K562 (cell line): Measurements from ENCODE around the gene LHPP. TPM values are rescaled to one million over a fixed set of nuclear protein-coding genes. Genes with fewer than 3 reads are reported as not detected.

ENCODE experiments used
- ARID1B ChIP-seq: fragments of 450-650 bp; IDR thresholded peaks from 2 replicates; pipeline ENCODE4 v1.6.1; 2016; ENCODE audit warnings: antibody characterized with exemption, mild to moderate bottlenecking, inconsistent platforms
- HDAC8 ChIP-seq: fragments of 450-650 bp; IDR thresholded peaks from 2 replicates; pipeline ENCODE4 v1.6.1; 2016; ENCODE audit warnings: mild to moderate bottlenecking, missing genetic modification characterization, moderate library complexity, missing compliant biosample characterization
- IRF9 ChIP-seq: fragments of 450-650 bp; IDR thresholded peaks from 2 replicates; pipeline ENCODE4 v1.6.1; 2016; ENCODE audit warnings: missing biosample characterization, missing genetic modification characterization
- POLR2H ChIP-seq: IDR thresholded peaks from 2 replicates; pipeline ENCODE4 v1.6.1; 2016; ENCODE audit warnings: missing genetic modification characterization, low read depth, mild to moderate bottlenecking, control low read depth, missing compliant biosample characterization, moderate library complexity
- PRDM10 ChIP-seq: fragments of 450-650 bp; IDR thresholded peaks from 2 replicates; pipeline ENCODE4 v1.6.1; 2018; ENCODE audit not compliant: partially characterized antibody
- PTTG1 ChIP-seq: fragments of 450-650 bp; IDR thresholded peaks from 2 replicates; pipeline ENCODE4 v1.6.1; 2016; ENCODE audit warnings: low read depth, mild to moderate bottlenecking, missing genetic modification characterization, missing compliant biosample characterization
- SMARCA4 ChIP-seq: fragments of 450-650 bp; IDR thresholded peaks from 2 replicates; pipeline ENCODE4 v1.6.1; 2016
- SNIP1 ChIP-seq: fragments of 450-650 bp; IDR thresholded peaks from 2 replicates; pipeline ENCODE4 v1.7.1; 2017; ENCODE audit warnings: low read depth, mild to moderate bottlenecking
- ZNF277 ChIP-seq: fragments of 250-450 bp; sonication (Bioruptor Pico); IDR thresholded peaks from 2 replicates; pipeline ENCODE4 v1.8.0; 2022; ENCODE audit warnings: inconsistent platforms, mild to moderate bottlenecking, moderate library complexity, borderline replicate concordance
- polyA plus RNA-seq, 8 experiments: library from polyadenylated mRNA; depleted of rRNA in 4 of 8; stranded (reverse) in 5 of 8; unstranded in 3 of 8; fragments of >200 nt; fragmentation: Nextera tagmentation in 2 of 8; fragmentation: Illumina TruSeq in 1 of 8; extraction: Ambion mirVana in 2 of 8; extraction: Trizol in 1 of 8; gene quantifications; 2 replicates each; pipeline versions ENCODE4 v1.2.1 to v1.2.3, GENCODE V29; 2011 to 2014; ENCODE audit warnings: inconsistent platforms in 1 of 8, missing spikeins in 1 of 8
- total RNA-seq, 7 experiments: library from RNA; depleted of rRNA in 6 of 7; stranded (reverse); fragments of >200 nt in 6 of 7; fragmentation: Illumina TruSeq in 2 of 7; extraction: Trizol in 2 of 7; gene quantifications; 2 replicates each; pipeline versions ENCODE4 v1.2.1 to v1.2.3, GENCODE V29; 2011 to 2021; ENCODE audit warnings: low replicate concordance in 1 of 7

Gene LHPP
- total and polyA plus RNA-seq, 9 of the 15 experiments (the other 6 are each of a cell fraction or from before 2014, with no cell fraction given): 0.34 to 7.4 (median 3.0) TPM

GRCh38 chr10:124423813-124424212, 37.8 kb upstream of the LHPP start (continued):
- peak; percentile 76 for TF ChIP-seq ARID1B
- TF ChIP-seq SMARCA4: 0 out of 2 replicates have a peak, but pooled peaks have one; percentile 20
- no peak for TF ChIP-seq HDAC8 (tag)
- TF ChIP-seq SNIP1: no peak
- no peak for TF ChIP-seq PRDM10
- TF ChIP-seq PTTG1 (tag): no peak
- no peak for TF ChIP-seq ZNF277 (CRISPR knock-in tag)
- no peak for TF ChIP-seq POLR2H (tag)
- TF ChIP-seq IRF9 (tag): no peak
- TF ChIP-seq, all 486 proteins: peak for 13
